HG02588 (cell line): Measurements from ENCODE around the gene MIB2.
"Not testable (repeated sequence)": the region's sequence is repeated elsewhere in the genome, so short reads cannot be mapped to it uniquely, and the experiment has no call there.

Source experiments
- ATAC-seq: cut with Tn5 transposase; IDR thresholded peaks from one replicate; pipeline ENCODE4 v1.9.1; 2021; ENCODE audit warnings: mild to moderate bottlenecking, moderate library complexity; ENCODE audit not compliant: unreplicated experiment

The MIB2 gene

DNA sequence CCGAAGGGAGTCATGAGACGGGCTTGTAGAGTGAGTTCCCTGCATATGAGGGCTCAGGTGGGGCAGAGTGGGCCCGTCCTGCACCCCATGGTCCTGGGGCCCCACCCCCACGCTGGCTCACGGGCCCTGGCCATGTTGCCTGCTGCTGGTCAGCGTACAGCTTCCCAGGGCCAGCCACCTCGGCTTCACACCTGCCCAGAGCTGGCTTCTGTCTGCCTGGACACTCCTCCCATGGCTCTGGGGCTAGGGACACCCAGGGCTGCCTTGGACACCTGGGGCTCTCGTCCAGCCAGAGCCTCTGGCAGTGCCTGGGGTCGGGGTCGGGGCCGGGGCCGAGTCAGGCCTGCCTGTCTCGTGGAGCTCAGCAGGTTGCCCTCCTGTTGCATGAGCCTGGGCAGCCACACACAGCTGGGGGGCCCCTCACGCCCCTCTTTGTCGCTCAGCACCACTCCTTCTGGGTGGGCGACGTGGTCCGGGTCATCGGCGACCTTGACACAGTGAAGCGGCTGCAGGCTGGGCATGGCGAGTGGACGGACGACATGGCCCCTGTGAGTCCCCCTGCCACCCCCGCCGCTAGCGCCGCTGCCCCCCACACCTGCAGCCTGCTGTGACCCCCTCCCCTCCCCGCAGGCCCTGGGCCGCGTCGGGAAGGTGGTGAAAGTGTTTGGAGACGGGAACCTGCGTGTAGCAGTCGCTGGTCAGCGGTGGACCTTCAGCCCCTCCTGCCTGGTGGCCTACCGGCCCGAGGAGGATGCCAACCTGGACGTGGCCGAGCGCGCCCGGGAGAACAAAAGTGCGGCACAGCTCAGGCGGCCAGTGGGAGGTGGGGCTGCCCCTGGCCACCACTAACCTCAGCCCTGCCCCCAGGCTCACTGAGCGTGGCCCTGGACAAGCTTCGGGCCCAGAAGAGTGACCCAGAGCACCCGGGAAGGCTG, 11.2 kb downstream of the MIB2 start:
- no peak for ATAC-seq

GRCh38 chr1:1627261-1627828, 12.0 kb downstream of the MIB2 start:
- no peak for ATAC-seq

DNA sequence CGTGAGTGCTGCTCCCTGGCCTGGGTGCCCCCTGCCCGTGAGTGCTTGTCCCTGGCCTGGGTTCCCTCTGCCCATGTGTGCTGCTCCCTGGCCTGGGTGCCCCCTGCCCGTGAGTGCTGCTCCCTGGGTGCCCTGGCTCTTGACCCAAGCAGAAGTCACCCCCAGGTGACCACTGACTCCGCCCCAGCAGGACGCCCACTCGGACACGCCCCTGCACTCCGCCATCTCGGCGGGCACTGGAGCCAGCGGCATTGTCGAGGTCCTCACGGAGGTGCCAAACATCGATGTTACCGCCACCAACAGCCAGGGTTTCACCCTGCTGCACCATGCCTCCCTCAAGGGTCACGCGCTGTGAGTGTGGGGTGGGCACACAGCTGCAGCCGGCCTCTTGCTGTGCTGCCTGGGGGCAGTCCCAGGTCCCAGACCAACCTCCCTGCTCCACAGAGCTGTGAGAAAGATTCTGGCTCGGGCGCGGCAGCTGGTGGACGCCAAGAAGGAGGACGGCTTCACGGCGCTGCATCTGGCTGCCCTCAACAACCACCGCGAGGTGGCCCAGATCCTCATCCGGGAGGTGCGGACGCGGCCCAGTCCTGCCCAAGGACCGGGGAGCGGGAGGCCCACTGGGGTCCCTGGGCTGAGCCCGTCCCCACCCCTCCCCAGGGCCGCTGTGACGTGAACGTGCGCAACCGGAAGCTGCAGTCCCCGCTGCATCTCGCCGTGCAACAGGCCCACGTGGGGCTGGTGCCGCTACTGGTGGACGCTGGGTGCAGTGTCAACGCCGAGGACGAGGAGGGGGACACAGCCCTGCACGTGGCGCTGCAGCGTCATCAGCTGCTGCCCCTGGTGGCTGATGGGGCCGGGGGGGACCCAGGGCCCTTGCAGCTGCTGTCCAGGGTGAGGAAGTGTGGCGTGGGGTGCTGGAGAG, 12.8 kb downstream of the MIB2 start:
- no peak for ATAC-seq

DNA sequence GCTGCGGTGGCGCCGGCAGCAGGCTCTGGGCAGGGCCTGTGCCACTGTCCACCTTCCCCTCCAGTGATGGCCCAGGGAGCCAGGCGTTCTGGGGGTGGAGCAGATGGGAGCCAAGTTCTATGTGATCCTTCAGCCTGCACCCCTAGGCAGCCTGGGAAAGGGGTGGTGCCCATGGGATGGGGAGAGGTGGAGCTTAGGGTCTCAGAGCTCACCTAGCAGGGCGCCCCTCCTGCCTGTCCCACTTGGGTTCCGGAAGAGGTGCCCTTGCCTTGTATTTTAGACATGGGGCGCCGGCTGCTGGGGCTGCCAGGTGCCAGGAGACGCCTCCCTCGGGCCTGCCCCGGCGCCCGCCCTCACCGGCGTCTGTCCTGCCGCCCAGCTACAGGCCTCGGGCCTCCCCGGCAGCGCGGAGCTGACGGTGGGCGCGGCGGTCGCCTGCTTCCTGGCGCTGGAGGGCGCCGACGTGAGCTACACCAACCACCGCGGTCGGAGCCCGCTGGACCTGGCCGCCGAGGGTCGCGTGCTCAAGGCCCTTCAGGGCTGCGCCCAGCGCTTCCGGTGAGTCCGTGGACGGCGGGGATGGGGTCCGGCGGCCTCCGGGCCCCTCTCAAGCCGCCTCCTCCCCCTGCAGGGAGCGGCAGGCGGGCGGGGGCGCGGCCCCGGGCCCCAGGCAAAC, 13.6 kb downstream of the MIB2 start:
- no peak for ATAC-seq

GRCh38 chr1:1629430-1630190, 14.3 kb downstream of the MIB2 start:
- ATAC-seq: no peak

GRCh38 chr1:1630191-1630964, 15.1 kb downstream of the MIB2 start:
- no peak for ATAC-seq

GRCh38 chr1:1630965-1631781, 15.9 kb downstream of the MIB2 start:
- no peak for ATAC-seq

DNA sequence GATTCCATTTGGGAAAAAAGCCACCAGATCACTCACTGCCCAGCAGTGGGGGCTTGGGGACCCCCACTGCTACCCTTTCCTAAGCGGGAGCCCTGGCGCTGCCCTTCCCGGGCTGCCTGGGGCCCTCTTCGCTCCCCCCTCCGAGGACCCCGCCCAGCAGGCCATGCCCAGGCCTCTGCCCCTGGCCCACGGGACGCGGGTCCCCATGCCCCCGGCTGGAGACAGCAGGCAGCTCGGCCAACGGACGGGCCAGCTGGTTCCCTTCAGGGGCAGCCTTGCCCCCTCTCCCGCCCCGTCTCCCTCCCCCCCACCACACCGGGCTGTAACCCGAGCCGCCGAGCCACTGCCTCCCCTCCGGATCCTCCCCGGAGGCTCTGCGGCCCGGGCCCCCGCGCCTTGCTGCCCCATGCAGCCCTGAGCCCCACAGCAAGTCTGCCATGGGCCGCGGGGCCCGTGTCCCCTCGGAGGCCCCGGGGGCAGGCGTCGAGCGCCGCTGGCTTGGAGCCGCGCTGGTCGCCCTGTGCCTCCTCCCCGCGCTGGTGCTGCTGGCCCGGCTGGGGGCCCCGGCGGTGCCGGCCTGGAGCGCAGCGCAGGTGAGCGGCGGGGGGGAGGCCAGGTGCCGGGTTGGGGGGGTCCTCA, 16.6 kb downstream of the MIB2 start, which contains the start of gene MMP23B:
MMP23B (plus strand) TSS at position 392 of the 639 bp plus-strand sequence; CDS start at position 438, 46 bp downstream.
- ATAC-seq: no peak

- ATAC-seq: not testable (repeated sequence)
Measured at GRCh38 chr1:1633409-1633808, 18.1 kb downstream of the MIB2 start.

DNA sequence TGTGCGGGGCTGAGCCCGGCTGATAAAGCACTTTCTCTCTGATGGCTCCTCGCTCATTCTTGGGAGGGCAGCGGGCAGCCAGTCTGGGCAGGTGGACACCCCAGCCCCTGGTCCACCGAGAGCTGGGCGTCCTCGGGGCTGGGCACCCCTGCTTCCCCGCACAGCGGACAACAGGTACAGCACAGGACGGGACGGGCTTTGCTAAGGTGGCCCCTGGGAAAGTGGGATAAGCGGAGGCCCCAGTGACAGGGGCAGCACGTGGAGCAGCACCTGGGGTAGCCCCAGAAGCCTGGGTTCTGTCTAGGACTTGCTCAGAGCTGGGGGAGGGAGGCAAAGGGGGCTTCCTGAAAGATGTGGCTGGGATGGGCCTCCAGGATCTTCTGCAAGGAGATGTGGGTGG, 19.3 kb downstream of the MIB2 start:
- not testable (repeated sequence) for ATAC-seq

DNA sequence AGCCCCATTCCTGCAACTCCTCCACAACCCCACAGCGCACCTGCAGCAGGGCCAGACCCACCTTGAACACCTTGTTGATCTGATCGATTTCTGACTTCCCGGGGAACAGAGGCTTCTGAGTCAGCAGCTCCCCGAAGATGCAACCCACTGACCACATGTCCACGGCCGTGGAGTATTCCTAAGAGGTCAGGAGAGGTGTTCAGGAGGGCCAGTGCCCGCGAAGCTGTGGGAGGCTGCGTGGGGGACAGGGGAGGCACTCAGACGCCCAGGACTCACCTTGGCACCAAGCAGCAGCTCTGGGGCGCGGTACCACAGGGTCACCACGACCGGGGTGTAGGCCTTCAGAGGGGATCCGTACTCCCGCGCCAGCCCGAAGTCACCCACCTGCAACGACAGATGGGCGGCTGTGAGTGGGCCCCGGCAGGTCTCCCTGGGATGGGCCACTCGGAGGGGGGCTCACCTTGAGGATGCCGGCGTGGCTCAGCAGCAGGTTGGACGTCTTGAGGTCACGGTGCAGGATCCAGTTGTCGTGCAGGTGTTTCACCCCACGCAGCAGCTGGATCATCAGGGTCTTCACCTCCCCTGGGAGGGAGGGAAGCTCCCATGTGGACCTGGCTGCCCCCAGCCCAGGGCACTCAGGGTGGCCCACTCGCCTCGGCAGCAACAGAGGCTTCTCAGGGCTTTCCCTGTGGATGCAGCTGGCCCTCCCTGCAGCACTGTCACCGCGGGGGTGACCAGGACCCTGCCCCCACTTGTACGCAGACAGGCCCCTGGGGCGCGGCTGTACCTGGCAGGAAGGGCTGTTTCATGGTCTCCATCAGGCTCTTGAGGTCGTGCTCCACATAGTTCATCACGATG, 21.6 kb downstream of the MIB2 start:
- ATAC-seq: not testable (repeated sequence)

DNA sequence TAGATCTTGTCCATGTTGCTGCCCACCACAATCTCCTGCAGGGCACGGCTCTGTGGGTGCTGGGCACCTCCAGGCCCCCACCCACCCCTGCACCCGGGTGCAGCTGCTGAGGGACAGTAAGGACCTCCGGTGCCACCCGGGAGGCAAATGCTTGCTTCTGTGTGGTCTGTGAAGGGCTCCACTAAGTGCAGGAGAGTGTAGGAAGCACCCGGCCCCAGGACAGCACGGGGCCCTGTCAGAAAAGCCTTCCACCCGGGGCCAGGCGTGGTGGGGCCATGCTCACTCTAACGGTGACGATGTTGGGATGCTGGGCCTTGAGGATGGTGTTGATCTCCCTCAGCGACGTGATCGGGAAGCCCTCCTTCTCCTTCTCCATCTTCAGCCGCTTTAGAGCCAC, 22.2 kb downstream of the MIB2 start:
- ATAC-seq: not testable (repeated sequence)

GRCh38 chr1:1638528-1638927, 23.2 kb downstream of the MIB2 start:
- ATAC-seq: not testable (repeated sequence)

DNA sequence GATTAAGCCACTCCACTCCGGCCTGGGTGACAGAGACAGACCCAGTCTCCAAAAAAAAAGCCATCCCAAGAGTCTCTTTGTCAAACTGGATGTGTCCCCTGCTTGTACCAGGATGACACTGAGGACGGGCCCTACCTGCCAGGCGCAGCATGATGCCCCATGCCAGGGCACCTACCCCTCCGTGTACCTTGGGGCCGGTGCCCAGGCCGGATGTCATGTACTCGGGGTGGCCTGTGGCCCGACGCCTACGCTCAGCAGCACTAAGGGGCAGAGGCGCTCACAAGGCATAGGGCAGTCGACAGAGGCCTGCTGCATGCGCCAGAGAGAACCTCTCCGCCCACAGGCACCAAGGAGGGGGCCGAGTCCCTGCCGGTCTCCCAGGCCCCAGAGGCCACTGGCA, 24.1 kb downstream of the MIB2 start:
- ATAC-seq: not testable (repeated sequence)

DNA sequence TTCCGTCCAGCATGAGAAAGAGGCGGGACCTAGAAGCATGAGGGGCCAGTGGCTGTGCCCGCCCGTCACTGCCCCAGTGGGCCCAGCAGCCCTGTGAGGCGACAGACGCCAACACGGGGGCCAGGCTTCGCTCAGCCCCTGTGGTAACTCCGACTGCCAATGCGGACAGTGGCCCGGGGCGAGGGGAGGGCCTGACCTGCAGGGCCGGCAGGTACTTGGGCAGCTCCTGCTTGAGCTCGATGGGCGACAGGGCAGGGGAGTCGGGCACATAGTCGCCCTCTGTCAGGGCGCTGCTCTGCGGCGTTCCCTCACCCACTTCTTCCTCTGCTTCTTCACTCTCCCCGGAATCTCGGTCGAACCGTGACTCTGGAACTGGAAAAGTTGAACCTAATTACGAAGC, 24.8 kb downstream of the MIB2 start:
- not testable (repeated sequence) for ATAC-seq

GRCh38 chr1:1640711-1641461, 25.6 kb downstream of the MIB2 start:
- ATAC-seq: not testable (repeated sequence)
